Sigmoid colon (tissue), 4 donors: ENCODE results near the gene SLC6A19.

ENCODE experiments used
- CTCF ChIP-seq, 4 experiments: fragments of 450-650 bp in 3 of 4; fragments of 200-600 bp in 1 of 4; IDR thresholded peaks; one replicate each; pipeline ENCODE4 v1.5.1; 2016 to 2019; ENCODE audit warnings: antibody characterized with exemption in 4 of 4, mild to moderate bottlenecking in 3 of 4, moderate library complexity in 2 of 4
- EP300 ChIP-seq, 4 donors: sonication (generic); formaldehyde crosslinking; IDR thresholded peaks; one replicate each; pipeline ENCODE4 v1.6.1; 2017; ENCODE audit warnings: antibody characterized with exemption in 4 of 4
- POLR2A ChIP-seq, 2 donors: fragments of 450-650 bp; IDR thresholded peaks; one replicate each; pipeline ENCODE4 v1.6.1; 2016; ENCODE audit warnings: antibody characterized with exemption in 2 of 2, mild to moderate bottlenecking in 2 of 2, moderate library complexity in 2 of 2
- POLR2AphosphoS5 ChIP-seq, 4 donors: sonication (generic); formaldehyde crosslinking; IDR thresholded peaks; one replicate each; pipeline ENCODE4 v1.6.1; 2017; ENCODE audit warnings: antibody characterized with exemption in 4 of 4

GRCh38 chr5:1235379-1235778, 34.0 kb downstream of the SLC6A19 start:
- TF ChIP-seq CTCF (IDR thresholded peaks at IDR 0.05) (no peak), POLR2A (IDR thresholded peaks at IDR 0.05) (no peak), EP300 (IDR thresholded peaks at IDR 0.05) (no peak), POLR2AphosphoS5 (IDR thresholded peaks at IDR 0.05) (no peak)
